IPS DF 19.7 (cell line): ENCODE data around the gene STAC2.

Experiments
- DNase-seq: peaks from one replicate; pipeline ENCODE4 v3.0.0-alpha.2; 2013; ENCODE audit warnings: low read depth, low spot score

STAC2 gene

DNA sequence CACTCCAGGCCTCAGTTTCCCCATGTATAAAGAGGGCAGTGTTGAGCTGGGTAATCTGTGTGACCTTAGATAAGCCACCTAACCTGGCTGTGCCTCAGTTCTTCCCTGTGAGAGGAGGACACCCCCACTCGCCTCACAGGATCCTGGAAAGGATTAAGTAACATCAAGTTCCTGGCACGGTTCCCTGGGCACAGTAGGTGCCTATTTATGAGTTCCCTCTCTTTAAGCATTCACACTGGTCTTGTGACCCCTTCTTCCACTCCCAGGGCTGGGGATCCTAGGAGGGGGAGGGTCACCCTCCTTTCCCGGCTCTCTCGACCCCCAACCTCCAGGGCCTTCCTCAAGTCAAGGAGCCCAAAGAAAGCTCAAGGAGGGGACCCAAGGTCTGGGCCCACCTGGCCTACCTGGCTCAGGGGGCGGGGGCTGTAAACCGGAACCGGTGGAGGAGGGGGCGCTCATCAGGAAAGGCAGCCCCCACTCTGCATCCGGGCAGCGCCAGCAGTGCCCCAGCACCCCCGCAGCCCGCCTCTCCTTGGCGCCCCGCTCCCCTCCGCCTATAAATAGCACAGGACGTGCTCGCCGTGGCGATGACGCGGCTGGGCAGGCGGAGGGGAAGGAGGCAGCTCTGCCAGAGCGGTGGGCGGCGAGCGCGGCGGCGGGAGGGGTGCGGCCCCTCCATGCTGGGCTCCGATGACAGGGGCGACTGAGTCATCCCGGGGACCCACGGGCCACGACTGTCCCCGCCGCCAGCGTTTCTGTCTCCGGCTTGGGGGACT is 16.2 kb downstream of the STAC2 start:
- DNase-seq: no peak

DNA sequence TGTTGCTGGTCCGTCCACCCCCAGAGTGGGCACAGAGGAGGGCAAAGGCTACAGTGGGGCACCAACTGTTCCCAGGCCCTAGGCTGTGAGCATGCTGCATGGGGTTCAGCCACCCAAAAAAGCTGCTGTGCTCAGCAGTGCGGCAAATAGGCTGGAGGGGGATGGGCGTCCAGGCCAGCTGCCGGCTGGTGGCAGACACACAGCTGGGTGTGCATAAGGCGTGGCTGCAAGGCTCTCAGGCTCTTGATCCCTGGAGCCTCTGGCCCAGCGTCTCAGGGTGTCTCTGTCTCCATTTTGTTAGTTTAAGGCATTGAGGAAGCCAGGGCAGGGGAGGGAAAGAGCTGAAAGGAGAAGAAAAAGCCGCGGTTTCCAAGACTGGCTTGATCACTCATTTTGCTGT is 16.9 kb downstream of the STAC2 start:
- DNase-seq: no peak

GRCh38 chr17:39208136-39208535 is 17.6 kb downstream of the STAC2 start:
- DNase-seq: no peak

DNA sequence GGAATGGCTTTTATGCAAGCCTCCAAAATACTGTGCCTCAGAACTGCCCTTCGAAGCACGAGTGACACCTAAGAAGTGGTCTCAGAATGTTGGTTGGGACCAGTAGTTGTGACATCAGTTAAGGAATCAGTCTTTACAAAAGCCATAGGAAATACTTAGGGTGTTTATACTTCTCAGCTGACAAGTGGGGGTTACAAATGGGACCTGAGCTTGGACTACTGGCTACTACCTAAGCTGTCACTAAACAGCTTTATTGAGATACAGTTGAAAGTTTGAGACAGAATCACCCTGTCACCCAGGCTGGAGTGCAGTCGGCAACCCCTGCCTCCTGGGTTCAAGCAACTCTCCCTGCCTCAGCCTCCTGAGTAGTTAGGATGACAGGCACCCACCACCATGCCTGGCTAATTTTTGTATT is 20.6 kb downstream of the STAC2 start:
- DNase-seq: no peak

DNA sequence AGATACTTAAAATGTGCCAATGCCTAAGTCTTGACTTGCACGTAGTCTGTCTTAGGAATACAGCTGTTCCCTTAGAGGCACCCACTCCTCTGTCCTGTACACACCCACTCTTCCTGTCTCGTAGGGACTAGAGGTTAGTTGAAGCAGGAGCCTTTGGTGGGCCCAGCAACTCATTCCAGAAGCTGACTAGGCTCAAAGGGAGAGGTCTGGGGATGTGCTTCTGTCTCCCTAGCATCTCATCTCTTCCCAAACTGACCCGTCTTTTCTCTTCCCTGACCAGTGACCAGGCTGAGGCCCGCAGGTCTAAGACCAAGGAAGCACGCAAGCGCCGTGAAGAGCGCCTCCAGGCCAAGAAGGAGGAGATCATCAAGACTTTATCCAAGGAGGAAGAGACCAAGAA is 21.5 kb downstream of the STAC2 start:
- no peak for DNase-seq

- DNase-seq: no peak
These were observed 24.7 kb downstream of the STAC2 start for GRCh38 chr17:39200957-39201510.

GRCh38 chr17:39200070-39200879 is 25.5 kb downstream of the STAC2 start, which contains the start of gene RPL19:
RPL19 (plus strand) TSS chr17:39200283; CDS start chr17:39200345, 62 bp downstream.
- no peak for DNase-seq

- DNase-seq: peak; percentile 83
These were observed 26.0 kb downstream of the STAC2 start for GRCh38 chr17:39199820-39200069.

DNA sequence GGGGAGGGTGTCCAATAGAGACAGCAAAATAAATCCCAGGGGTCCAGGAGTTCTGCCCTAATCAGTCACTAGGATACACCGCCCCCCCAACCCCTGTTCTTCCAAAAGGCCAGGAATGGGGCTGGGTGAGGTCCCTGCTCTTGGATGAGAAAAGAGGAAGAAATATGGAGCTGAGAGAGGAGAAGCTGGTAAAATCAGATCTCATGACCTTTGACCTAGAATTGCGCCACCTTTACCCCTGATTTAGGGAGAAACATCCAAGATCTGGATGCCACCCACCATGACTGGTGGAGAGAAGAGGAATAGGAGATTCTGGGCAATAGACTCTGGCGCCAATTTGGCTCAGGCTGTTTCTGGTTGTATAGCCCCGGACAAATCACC is 27.6 kb downstream of the STAC2 start:
- no peak for DNase-seq

- DNase-seq: no peak
These were observed 28.2 kb downstream of the STAC2 start, which contains the start of gene CACNB1 for GRCh38 chr17:39197380-39198185. CACNB1 (minus strand) TSS chr17:39197669; CDS start chr17:39197495, 174 bp downstream.

DNA sequence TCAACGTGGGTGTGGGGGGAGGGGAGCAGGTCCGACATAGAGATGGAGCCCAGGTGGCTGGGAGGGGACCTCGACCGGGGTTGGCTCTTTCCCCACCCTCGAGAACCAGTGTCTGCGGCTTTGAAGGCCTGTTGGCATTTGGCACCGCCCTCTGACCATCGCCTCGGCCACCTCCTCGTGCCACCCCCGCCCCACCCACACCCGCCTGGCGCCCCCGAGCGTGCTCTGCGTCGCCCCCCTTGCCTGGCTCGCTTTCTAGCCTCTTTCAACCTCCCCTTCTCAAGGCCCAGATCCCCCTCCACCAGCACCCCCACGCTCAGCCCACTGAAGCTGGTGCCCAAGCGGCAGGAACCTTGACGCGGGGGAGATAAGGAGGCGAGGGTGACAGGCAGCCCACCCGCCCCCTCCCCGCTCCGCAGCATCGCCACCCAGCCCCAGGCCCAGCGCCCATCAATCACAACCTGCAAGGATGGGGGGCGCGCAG is 28.9 kb downstream of the STAC2 start:
- no peak for DNase-seq

- no peak for DNase-seq
These were observed 29.4 kb downstream of the STAC2 start for GRCh38 chr17:39196241-39196807.

GRCh38 chr17:39195568-39196160 is 30.1 kb downstream of the STAC2 start:
- no peak for DNase-seq

- no peak for DNase-seq
These were observed 30.7 kb downstream of the STAC2 start for GRCh38 chr17:39194985-39195524.

DNA sequence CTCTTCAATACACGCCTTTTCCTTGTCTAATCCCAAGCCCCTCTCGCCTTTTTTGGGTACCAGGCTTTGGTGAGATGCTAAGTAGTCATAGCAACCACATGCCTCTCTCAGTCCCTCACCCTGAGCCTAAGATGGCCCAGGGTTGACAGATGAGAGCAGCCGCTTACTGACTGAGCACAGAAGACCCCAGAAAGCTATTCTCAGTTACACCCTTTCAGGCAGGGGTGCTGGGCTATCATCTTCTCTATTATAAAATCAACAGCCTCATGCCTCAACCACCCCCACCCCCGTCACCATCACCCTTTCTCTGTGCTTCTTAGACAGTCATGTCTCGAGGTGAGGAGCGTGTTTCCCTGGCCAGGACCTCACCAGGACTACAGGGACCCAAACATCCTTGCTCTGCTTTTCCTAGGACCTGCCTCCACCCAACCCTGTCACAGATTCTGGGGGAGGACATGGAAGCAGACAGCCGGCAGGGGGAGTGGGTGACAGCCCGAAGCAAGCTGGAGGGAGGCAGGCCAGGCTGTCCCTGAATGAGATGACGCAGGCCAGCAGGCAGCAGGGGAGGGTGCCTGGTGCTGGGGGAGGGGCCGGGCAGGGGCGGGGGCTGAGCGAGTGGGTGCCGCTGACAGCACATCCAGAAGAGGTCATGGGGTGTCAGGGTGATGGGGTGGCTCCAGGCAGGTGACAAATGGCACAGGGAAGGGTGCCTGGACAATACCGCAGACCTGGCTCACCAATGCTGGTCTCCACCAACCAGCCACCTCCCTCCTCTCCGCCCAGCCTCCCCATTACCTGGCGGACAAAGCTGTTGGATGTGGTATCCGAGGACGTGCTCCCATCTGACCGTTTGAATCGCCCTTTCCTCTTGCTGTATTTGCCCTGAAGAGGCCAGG is 31.4 kb downstream of the STAC2 start:
- no peak for DNase-seq

DNA sequence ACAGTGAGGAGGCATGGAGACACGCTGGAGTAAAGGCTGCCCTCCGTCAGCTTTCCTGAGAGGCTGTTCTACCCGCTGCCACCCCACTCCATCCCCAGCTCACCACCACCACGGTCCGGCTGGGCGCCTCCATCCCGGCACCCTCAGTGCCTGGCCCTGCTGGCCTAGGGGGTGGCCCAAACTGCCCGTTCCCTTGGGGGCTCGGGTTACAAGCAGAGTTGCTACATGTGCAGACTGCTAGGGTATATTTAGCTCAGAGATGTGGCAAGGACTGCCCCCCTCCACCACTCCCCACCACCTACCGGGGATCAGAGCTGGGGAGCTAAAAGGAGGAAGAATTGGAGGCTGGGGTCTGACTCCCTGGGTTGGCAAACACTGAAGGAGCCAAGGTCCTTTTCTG is 32.4 kb downstream of the STAC2 start:
- no peak for DNase-seq

DNA sequence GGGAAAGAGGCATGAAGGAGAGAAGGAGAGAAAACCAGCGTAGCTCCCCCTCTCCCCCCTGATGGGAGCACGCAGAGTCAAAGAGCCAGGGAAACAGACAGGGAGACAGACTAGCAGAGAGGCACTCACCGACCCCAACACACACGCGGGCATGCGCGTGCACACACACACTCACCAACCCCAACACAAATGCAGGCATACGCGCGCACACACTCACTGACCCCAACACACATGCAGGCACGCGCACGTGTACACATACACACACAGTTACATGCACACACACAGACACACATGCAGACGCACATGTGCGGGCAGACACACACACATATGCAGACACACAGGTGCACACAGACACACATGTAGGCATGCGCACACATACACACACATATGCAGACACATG is 32.8 kb downstream of the STAC2 start:
- no peak for DNase-seq

- DNase-seq: no peak
These were observed 33.8 kb downstream of the STAC2 start for GRCh38 chr17:39191750-39192510.
